Upper lobe of left lung (tissue), 4 donors: ENCODE measurements around the gene PROSER2.

ENCODE experiments used
- POLR2A ChIP-seq, 4 donors: fragments of 450-650 bp; IDR thresholded peaks; one replicate each; pipeline ENCODE4 v1.5.1; 2016 to 2017; ENCODE audit warnings: antibody characterized with exemption in 4 of 4, mild to moderate bottlenecking in 2 of 4
- TF ChIP-seq, protein P1 (sequence below), 6 experiments: fragments of 450-650 bp in 4 of 6; fragments of 200-600 bp in 2 of 6; sonication (generic) in 2 of 6; IDR thresholded peaks; one replicate each; pipeline ENCODE4 v1.5.1; 2016 to 2019; ENCODE audit warnings: antibody characterized with exemption in 6 of 6

DNA sequence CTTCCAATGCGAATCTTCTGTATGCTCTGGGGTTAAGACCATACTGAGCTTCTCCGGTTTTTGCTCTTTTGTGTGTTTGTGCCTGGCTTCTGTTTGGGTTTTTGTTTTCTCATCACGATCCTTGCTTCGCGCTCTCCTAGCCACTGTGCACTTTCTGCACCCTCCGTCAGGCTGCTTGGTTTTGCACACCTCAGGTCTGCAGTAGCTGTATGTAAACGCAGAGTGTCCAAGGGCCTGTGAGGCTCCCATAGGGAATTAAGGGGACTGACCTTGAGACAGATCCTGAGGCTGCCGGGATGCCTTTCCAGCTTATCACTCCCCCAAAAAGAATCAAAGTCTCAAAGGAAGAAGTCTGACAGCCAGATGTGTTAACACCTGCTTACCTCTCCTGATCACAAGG is 95.2 kb downstream of the PROSER2 start:
- TF ChIP-seq, protein P1, sequence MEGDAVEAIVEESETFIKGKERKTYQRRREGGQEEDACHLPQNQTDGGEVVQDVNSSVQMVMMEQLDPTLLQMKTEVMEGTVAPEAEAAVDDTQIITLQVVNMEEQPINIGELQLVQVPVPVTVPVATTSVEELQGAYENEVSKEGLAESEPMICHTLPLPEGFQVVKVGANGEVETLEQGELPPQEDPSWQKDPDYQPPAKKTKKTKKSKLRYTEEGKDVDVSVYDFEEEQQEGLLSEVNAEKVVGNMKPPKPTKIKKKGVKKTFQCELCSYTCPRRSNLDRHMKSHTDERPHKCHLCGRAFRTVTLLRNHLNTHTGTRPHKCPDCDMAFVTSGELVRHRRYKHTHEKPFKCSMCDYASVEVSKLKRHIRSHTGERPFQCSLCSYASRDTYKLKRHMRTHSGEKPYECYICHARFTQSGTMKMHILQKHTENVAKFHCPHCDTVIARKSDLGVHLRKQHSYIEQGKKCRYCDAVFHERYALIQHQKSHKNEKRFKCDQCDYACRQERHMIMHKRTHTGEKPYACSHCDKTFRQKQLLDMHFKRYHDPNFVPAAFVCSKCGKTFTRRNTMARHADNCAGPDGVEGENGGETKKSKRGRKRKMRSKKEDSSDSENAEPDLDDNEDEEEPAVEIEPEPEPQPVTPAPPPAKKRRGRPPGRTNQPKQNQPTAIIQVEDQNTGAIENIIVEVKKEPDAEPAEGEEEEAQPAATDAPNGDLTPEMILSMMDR (IDR thresholded peaks at IDR 0.05), result no peak
- TF ChIP-seq POLR2A (IDR thresholded peaks at IDR 0.05), result no peak
